Type B pancreatic cell (in vitro differentiated cells): ENCODE results near the gene UGT1A5. TPM values are rescaled to one million over a fixed set of nuclear protein-coding genes. Genes with fewer than 3 reads are reported as not detected.

Source experiments
- DNase-seq: peaks from one replicate; pipeline ENCODE4 v3.0.0; 2021; ENCODE audit warnings: mixed read lengths; ENCODE audit not compliant: unreplicated experiment; ENCODE audit errors: extremely low spot score
- H3K27ac Mint-ChIP-seq: 2 replicates; pipeline ENCODE4 v1.8.0; 2021; ENCODE audit warnings: mild to moderate bottlenecking, mixed read lengths
- H3K27me3 Mint-ChIP-seq: 2 replicates; pipeline ENCODE4 v1.8.0; 2021; ENCODE audit warnings: mixed read lengths
- H3K36me3 Mint-ChIP-seq: 2 replicates; pipeline ENCODE4 v1.8.0; 2021; ENCODE audit warnings: mixed read lengths
- H3K4me1 Mint-ChIP-seq: one replicate; pipeline ENCODE4 v1.8.0; 2021; ENCODE audit warnings: mixed read lengths; ENCODE audit not compliant: unreplicated experiment
- H3K4me3 Mint-ChIP-seq: 2 replicates; pipeline ENCODE4 v1.8.0; 2021; ENCODE audit warnings: mild to moderate bottlenecking, mixed read lengths
- H3K9me3 Mint-ChIP-seq: 2 replicates; pipeline ENCODE4 v1.8.0; 2021; ENCODE audit warnings: mixed read lengths
- long read RNA-seq: library from polyadenylated mRNA; unstranded; transcript quantifications from one replicate; pipeline ENCODE4 v2.0.0, GENCODE V29; 2020
- total RNA-seq: library from RNA; stranded (reverse); gene quantifications from 2 replicates; pipeline ENCODE4 v1.2.1, GENCODE V29; 2021; ENCODE audit warnings: low replicate concordance
- TF ChIP-seq, protein P1 (sequence below): fragments of 200-600 bp; sonication (generic); conservative IDR thresholded peaks from 2 replicates; pipeline ENCODE4 v1.5.0; 2021; ENCODE audit warnings: antibody characterized with exemption, mild to moderate bottlenecking

Gene UGT1A5
- not detected in 2 replicates for total RNA-seq
- long read RNA-seq: 0 reads

DNA sequence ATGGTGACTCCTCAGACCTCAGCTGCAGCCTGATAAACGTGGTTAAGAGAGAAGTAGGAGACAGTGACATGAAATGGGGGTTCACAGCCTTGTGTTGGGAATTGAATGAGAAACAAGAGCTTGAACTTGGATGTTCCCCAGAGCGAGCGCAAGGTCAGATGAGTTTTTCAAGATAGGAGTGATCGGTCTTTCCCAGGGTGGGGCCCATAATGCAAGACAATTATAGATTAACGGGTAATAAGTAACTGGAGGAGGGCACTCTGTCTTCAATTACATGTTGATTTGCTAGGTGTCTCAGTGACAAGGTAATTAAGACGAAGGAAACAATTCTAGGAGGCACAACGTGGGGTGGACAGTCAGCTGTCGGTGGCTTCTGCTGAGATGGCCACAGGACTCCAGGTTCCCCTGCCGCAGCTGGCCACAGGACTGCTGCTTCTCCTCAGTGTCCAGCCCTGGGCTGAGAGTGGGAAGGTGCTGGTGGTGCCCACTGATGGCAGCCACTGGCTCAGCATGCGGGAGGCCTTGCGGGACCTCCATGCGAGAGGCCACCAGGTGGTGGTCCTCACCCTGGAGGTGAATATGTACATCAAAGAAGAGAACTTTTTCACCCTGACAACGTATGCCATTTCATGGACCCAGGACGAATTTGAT, at the start of gene UGT1A5:
Gene UGT1A5 (plus strand): TSS at position 297 of the 651 bp plus-strand sequence. CDS start 85 bp downstream, at position 382.
- Mint-ChIP-seq H3K27ac (no peak within 1 kb of the TSS), H3K27me3 (peaks cover 38% of the 10 kb centered on the region), H3K4me3 (no peak within 1 kb of the TSS), H3K4me1 (no peaks in the 10 kb centered on the region), H3K9me3 (no peaks in the 10 kb centered on the region), H3K36me3 (no peaks in the 10 kb centered on the region)
- no peak for DNase-seq
- TF ChIP-seq, protein P1, sequence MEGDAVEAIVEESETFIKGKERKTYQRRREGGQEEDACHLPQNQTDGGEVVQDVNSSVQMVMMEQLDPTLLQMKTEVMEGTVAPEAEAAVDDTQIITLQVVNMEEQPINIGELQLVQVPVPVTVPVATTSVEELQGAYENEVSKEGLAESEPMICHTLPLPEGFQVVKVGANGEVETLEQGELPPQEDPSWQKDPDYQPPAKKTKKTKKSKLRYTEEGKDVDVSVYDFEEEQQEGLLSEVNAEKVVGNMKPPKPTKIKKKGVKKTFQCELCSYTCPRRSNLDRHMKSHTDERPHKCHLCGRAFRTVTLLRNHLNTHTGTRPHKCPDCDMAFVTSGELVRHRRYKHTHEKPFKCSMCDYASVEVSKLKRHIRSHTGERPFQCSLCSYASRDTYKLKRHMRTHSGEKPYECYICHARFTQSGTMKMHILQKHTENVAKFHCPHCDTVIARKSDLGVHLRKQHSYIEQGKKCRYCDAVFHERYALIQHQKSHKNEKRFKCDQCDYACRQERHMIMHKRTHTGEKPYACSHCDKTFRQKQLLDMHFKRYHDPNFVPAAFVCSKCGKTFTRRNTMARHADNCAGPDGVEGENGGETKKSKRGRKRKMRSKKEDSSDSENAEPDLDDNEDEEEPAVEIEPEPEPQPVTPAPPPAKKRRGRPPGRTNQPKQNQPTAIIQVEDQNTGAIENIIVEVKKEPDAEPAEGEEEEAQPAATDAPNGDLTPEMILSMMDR: no peak

GRCh38 chr2:233663911-233664310, 48.8 kb upstream of the UGT1A5 start:
- H3K27ac Mint-ChIP-seq: no peak overlapping the region
- H3K36me3 Mint-ChIP-seq: no peaks in the 10 kb centered on the region
- TF ChIP-seq, protein P1: no peak
- H3K9me3 Mint-ChIP-seq: no peaks in the 10 kb centered on the region
- peaks cover 25% of the 10 kb centered on the region for H3K27me3 Mint-ChIP-seq
- H3K4me3 Mint-ChIP-seq: no peak overlapping the region
- DNase-seq: no peak
- no peaks in the 10 kb centered on the region for H3K4me1 Mint-ChIP-seq

DNA sequence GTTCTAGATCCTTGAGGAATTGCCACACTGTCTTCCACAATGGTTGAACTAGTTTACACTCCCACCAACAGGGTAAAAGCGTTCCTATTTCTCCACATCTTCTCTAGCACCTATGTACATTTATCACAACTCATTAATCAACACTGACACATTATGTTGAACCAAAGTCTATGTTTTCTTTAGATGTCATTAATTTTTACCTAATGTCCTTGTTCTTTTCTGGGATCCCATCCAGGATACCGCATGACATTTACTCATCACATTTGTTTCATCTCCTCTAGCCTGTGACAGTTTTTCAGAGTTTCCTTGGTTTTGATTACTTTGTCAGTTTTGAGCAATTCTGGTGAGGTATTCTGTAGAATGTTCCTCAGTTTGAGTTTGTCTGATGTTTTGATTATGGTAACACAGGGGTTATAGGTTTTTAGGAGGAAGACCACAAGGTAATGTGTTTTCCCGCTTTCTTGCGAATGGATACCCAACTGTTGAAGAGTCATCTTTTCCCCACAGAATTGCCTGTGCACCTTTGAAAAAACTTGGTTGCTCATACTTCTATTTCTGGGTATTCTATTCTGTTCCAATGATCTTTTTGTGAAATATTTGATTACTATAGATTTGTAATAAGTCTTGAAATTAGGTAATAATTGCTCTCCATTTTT, 44.0 kb upstream of the UGT1A5 start:
- TF ChIP-seq, protein P1: no peak
- peaks cover 10% of the 10 kb centered on the region for H3K27me3 Mint-ChIP-seq

GRCh38 chr2:233671290-233672161, 41.2 kb upstream of the UGT1A5 start, which contains the start of gene UGT1A9:
TSS of gene UGT1A9 (plus strand) at chr2:233671898. CDS start at chr2:233671935, 37 bp downstream.
- no peaks in the 10 kb centered on the region for H3K4me1 Mint-ChIP-seq
- peaks cover 10% of the 10 kb centered on the region for H3K27me3 Mint-ChIP-seq
- no peak within 1 kb of the TSS for H3K4me3 Mint-ChIP-seq
- H3K36me3 Mint-ChIP-seq: no peaks in the 10 kb centered on the region
- TF ChIP-seq, protein P1: no peak
- H3K9me3 Mint-ChIP-seq: no peaks in the 10 kb centered on the region
- no peak for DNase-seq
- H3K27ac Mint-ChIP-seq: no peak within 1 kb of the TSS

More for the DNA sequence above, 44.0 kb upstream of the UGT1A5 start:
- Mint-ChIP-seq H3K9me3 (no peaks in the 10 kb centered on the region), H3K4me3 (no peak overlapping the region), H3K36me3 (no peaks in the 10 kb centered on the region), H3K4me1 (no peaks in the 10 kb centered on the region), H3K27ac (no peak overlapping the region)
- no peak for DNase-seq

- Mint-ChIP-seq H3K9me3 (no peaks in the 10 kb centered on the region), H3K4me3 (no peak overlapping the region), H3K27me3 (peaks cover 11% of the 10 kb centered on the region), H3K4me1 (no peaks in the 10 kb centered on the region), H3K27ac (no peak overlapping the region), H3K36me3 (no peaks in the 10 kb centered on the region)
- DNase-seq: no peak
- TF ChIP-seq, protein P1: no peak
Observed at GRCh38 chr2:233672886-233673285, 39.8 kb upstream of the UGT1A5 start.
